Nephron (organoid): ENCODE results near the gene CACNA2D4.

Experiments used
- H3K27ac Mint-ChIP-seq, 3 experiments: 2 replicates each; pipeline ENCODE4 v1.8.0; 2020; ENCODE audit warnings: mixed read lengths in 3 of 3, mild to moderate bottlenecking in 2 of 3, moderate library complexity in 1 of 3
- H3K27me3 Mint-ChIP-seq: 2 replicates; pipeline ENCODE4 v1.8.0; 2021; ENCODE audit warnings: low read depth, mild to moderate bottlenecking, moderate library complexity, mixed read lengths
- H3K36me3 Mint-ChIP-seq: 2 replicates; pipeline ENCODE4 v1.8.0; 2020; ENCODE audit warnings: low read depth, mixed read lengths
- H3K4me1 Mint-ChIP-seq: 2 replicates; pipeline ENCODE4 v1.8.0; 2020; ENCODE audit warnings: mixed read lengths
- H3K4me3 Mint-ChIP-seq, 3 experiments: 2 replicates each; pipeline ENCODE4 v1.8.0; 2020; ENCODE audit warnings: mild to moderate bottlenecking in 3 of 3, mixed read lengths in 3 of 3, moderate library complexity in 2 of 3
- H3K9me3 Mint-ChIP-seq: 2 replicates; pipeline ENCODE4 v1.8.0; 2020; ENCODE audit warnings: mixed read lengths
- TF ChIP-seq, protein P1 (sequence below), 3 experiments: fragments of 200-600 bp; sonication (generic); IDR thresholded peaks; one replicate each; pipeline ENCODE4 v1.5.0; 2021; ENCODE audit warnings: antibody characterized with exemption in 3 of 3; ENCODE audit not compliant: unreplicated experiment in 3 of 3

The CACNA2D4 gene

DNA sequence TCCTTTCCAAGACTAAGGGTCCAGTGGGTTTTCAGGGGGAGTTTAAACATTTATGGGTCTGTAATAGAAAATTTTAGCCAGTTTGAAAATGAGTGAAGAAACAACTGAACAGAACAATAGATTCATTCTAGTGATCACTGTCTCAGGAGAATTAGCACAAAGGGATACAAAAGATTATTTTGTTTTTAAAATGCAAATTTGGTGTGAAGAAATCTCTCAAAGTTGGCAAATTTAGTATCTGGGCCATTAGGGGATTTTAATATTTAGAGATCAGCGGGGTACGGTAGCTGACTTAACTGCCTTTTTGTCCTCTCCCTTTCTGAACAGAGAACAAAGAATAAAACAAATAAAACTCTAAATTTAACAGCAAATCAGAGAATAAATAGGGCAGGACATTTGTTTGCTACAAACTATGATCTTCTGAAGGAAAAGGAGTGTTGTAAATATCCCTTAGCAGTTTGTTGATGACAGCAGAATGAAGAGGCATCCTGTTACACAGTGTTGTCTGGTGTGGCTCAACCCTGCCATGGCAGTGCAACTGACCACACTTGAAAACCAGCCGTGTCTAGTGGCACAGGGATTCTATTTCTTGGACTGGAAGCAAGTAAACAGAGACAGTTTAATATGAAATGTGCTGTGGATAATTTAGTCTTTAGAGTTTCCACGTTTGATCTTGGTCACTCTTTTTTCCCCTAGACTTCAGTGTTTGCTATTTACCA lies 144.4 kb downstream of the CACNA2D4 start:
- peaks cover 19% of the 10 kb centered on the region for H3K36me3 Mint-ChIP-seq
- H3K27ac Mint-ChIP-seq: no peak overlapping the region
- peaks cover 29% of the 10 kb centered on the region for H3K4me1 Mint-ChIP-seq
- H3K4me3 Mint-ChIP-seq: no peak overlapping the region
- TF ChIP-seq, protein P1, sequence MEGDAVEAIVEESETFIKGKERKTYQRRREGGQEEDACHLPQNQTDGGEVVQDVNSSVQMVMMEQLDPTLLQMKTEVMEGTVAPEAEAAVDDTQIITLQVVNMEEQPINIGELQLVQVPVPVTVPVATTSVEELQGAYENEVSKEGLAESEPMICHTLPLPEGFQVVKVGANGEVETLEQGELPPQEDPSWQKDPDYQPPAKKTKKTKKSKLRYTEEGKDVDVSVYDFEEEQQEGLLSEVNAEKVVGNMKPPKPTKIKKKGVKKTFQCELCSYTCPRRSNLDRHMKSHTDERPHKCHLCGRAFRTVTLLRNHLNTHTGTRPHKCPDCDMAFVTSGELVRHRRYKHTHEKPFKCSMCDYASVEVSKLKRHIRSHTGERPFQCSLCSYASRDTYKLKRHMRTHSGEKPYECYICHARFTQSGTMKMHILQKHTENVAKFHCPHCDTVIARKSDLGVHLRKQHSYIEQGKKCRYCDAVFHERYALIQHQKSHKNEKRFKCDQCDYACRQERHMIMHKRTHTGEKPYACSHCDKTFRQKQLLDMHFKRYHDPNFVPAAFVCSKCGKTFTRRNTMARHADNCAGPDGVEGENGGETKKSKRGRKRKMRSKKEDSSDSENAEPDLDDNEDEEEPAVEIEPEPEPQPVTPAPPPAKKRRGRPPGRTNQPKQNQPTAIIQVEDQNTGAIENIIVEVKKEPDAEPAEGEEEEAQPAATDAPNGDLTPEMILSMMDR (IDR thresholded peaks at IDR 0.05; ENCODE audit: unreplicated experiment in 3 of 3): no peak
- no peaks in the 10 kb centered on the region for H3K27me3 Mint-ChIP-seq
- H3K9me3 Mint-ChIP-seq: no peaks in the 10 kb centered on the region

DNA sequence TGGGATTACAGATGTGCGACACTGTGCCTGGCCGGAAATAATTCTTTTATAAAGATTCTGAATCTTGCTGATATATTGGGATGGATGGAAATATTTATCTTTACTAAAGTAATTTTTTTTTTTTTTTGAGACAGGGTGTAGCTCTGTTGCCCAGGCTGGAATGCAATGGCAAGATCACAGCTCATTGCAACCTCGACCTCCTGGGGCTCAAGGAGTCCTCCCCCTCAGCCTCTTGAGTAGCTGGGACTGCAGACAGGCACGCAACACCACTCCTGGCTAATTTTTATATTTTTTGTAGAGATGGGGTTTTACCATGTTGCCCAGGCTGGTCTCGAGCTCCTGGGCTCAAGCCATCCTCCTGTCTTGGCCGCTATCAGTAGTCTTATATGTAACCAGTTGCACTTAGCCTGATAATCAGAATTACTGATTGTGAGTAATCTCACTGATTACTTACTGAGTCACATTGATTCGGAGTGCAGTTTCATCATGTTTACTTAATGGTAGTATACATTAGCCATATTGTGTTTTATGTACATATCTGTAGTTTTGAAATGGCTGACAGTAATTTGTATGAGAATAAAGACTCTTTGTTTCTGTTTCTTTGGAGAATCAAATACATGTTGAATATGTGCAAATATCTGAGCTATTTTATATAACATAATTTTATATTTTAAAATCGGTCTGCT lies 148.5 kb downstream of the CACNA2D4 start:
- no peak overlapping the region for H3K27ac Mint-ChIP-seq
- TF ChIP-seq, protein P1 (IDR thresholded peaks at IDR 0.05; ENCODE audit: unreplicated experiment in 3 of 3): no peak
- H3K4me3 Mint-ChIP-seq: no peak overlapping the region
- no peaks in the 10 kb centered on the region for H3K27me3 Mint-ChIP-seq
- peaks cover 24% of the 10 kb centered on the region for H3K4me1 Mint-ChIP-seq
- H3K9me3 Mint-ChIP-seq: no peaks in the 10 kb centered on the region
- H3K36me3 Mint-ChIP-seq: peaks cover 4% of the 10 kb centered on the region

DNA sequence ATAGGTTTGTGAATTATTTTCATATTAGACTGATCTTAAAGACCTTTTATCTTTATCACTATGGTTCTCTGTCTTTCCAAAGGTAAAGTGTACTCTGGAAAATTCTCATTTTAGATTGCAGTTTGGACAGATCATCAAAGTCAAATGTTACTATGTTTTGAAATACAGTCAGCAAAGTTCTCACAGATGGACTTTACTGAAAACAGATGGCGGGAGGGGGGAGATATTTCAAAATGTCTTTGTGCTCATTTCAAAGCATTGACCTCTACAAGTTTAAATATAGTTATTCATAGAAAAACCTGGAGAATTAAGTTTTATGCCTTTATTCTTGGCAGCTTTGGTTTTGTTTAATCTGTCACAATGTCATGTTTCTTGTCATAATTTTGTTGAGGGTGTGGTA lies 149.8 kb downstream of the CACNA2D4 start:
- Mint-ChIP-seq H3K27ac (peak overlapping the region in 1 of 3 experiments; percentile 41), H3K4me1 (peaks cover 14% of the 10 kb centered on the region), H3K9me3 (no peaks in the 10 kb centered on the region), H3K27me3 (no peaks in the 10 kb centered on the region), H3K36me3 (peaks cover 2% of the 10 kb centered on the region), H3K4me3 (no peak overlapping the region)
- TF ChIP-seq, protein P1 (IDR thresholded peaks at IDR 0.05; ENCODE audit: unreplicated experiment in 3 of 3): no peak

DNA sequence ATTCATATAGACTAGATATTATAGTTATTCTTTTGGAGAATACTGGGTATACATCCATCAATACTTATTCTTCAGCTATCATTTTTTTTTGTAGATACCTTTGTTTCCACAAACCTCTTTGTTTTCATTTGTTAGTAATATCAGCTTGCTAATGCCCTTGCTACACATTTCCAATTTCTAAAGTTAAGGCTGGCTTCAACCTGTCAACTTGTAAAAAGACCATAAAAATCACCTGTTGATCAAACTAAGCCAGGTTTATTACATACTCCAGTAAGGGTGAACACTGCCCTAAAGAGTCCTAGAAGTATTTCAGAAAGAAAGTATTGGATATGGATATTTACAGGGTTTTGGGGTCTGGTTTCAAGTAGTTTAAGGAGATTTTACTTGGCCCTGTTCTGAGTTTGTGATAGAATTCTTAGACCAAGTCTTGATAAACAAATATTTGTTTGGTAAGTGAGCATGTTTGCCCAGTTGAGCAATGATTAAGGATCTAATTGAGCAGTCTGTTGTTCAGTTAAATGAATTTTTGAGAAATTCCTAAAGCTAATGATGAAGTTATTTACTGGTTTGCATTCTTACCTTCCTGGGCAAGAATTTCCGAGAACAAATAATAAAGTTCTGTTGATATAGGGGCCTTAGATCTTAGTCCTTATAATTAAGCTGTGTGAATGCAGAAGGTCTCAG lies 150.9 kb downstream of the CACNA2D4 start:
- TF ChIP-seq, protein P1 (IDR thresholded peaks at IDR 0.05; ENCODE audit: unreplicated experiment in 3 of 3): no peak

DNA sequence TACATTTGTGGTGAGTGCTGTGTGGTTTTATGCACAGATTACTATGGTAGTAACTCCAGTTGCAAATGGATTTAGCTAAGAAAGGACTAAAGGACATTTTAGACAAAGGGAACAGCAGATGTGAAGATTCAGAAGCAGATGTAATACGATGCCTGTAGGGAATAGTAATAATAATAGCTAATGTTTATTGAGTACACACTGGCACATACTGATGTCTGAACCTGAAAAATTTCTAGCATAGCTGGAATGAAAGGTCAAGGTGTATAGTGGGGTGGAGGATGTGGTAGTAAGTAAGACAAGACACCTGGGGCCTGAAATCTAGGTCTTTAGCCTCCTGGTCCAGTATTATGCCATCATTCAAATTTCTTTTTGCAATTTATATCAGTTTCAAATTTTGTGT lies 152.3 kb downstream of the CACNA2D4 start:
- no peaks in the 10 kb centered on the region for H3K9me3 Mint-ChIP-seq
- TF ChIP-seq, protein P1 (IDR thresholded peaks at IDR 0.05; ENCODE audit: unreplicated experiment in 3 of 3): no peak
- H3K4me3 Mint-ChIP-seq: no peak overlapping the region
- H3K27ac Mint-ChIP-seq: peak overlapping the region in 1 of 3 experiments; percentile 1
- H3K4me1 Mint-ChIP-seq: peaks cover 16% of the 10 kb centered on the region
- H3K27me3 Mint-ChIP-seq: no peaks in the 10 kb centered on the region
- H3K36me3 Mint-ChIP-seq: peaks cover 7% of the 10 kb centered on the region

More for the DNA sequence above, 150.9 kb downstream of the CACNA2D4 start:
- no peak overlapping the region for H3K27ac Mint-ChIP-seq
- no peaks in the 10 kb centered on the region for H3K36me3 Mint-ChIP-seq
- no peaks in the 10 kb centered on the region for H3K27me3 Mint-ChIP-seq
- peaks cover 12% of the 10 kb centered on the region for H3K4me1 Mint-ChIP-seq
- H3K4me3 Mint-ChIP-seq: no peak overlapping the region
- no peaks in the 10 kb centered on the region for H3K9me3 Mint-ChIP-seq
